BLaER1 treated with 17β-estradiol and CSF1 and Interleukin-3, amounts not matched to agents 10 nM and 100 nM (cell line): ENCODE data around the gene DUSP19.
A peak's percentile ranks its signal among the peaks of the same experiment; 100 is the strongest.

Source experiments
- H3K27ac ChIP-seq, 11 experiments: shearing (Covaris generic); formaldehyde crosslinking; 2 replicates each; pipeline ENCODE4 v1.8.1; 2022
- H3K27me3 ChIP-seq, 11 experiments: shearing (Covaris generic); formaldehyde crosslinking; 2 replicates each; pipeline ENCODE4 v1.8.1; 2022
- H3K36me3 ChIP-seq, 11 experiments: shearing (Covaris generic); formaldehyde crosslinking; 2 replicates each; pipeline ENCODE4 v1.8.1; 2022
- H3K4me1 ChIP-seq, 10 experiments: shearing (Covaris generic); formaldehyde crosslinking; 2 replicates each; pipeline ENCODE4 v1.8.1; 2022
- H3K4me2 ChIP-seq, 11 experiments: shearing (Covaris generic); formaldehyde crosslinking; 2 replicates each; pipeline ENCODE4 v1.8.1; 2022
- H3K4me3 ChIP-seq, 10 experiments: shearing (Covaris generic); formaldehyde crosslinking; 2 replicates each; pipeline ENCODE4 v1.8.1; 2022
- H3K9ac ChIP-seq, 11 experiments: shearing (Covaris generic); formaldehyde crosslinking; 2 replicates each; pipeline ENCODE4 v1.8.1; 2022
- H3K9me3 ChIP-seq, 11 experiments: shearing (Covaris generic); formaldehyde crosslinking; replicated peaks in 1 of 11; 2 replicates each; pipeline ENCODE4 v1.8.1; 2022
- H4K20me1 ChIP-seq, 11 experiments: shearing (Covaris generic); formaldehyde crosslinking; 2 replicates each; pipeline ENCODE4 v1.8.1; 2022
- Cebpa-rat ChIP-seq, 11 experiments: shearing (Covaris generic); IDR thresholded peaks; 2 replicates each; pipeline ENCODE4 v1.8.1; 2022

DUSP19 gene

DNA sequence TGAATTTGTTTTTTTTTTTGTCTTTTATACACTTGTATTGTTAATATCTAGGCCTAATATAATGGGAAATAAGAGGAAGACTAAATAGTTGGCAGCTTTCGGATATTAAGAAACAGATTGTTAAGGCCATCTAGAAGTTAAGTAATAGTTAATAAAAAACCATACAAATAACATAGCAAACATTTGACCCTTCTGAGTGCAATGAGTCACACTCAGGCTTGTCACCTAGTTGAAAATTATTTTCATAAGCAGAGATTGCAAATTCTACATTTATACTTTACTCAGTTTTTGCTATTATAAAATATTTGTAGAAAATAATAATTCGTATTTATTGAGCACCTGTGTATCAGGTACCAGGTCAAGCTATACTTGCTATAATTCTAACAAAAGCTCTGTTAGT lies 48.1 kb downstream of the DUSP19 start:
- peaks cover 11 to 17% (median 14%) of the 10 kb centered on the region in 10 experiments for H3K4me1 ChIP-seq
- H3K4me2 ChIP-seq, result peak overlapping the region in 4 of 11 experiments; percentile 80 to 98 (median 84); a peak in 4 of 22 replicates
- no peak for TF ChIP-seq Cebpa-rat (IDR thresholded peaks at IDR 0.05)
- H3K9me3 ChIP-seq, result no peaks in the 10 kb centered on the region
- H3K4me3 ChIP-seq, result no peak overlapping the region; a peak in 2 of 20 replicates
- no peak overlapping the region for H3K27ac ChIP-seq
- H3K9ac ChIP-seq, result no peak overlapping the region
- no peaks in the 10 kb centered on the region for H3K27me3 ChIP-seq
- H4K20me1 ChIP-seq, result peaks cover 0 to 61% (median 44%) of the 10 kb centered on the region in 11 experiments; a peak in 13 of 22 replicates
- peaks cover 33 to 42% (median 36%) of the 10 kb centered on the region in 11 experiments; a peak in 21 of 22 replicates for H3K36me3 ChIP-seq

DNA sequence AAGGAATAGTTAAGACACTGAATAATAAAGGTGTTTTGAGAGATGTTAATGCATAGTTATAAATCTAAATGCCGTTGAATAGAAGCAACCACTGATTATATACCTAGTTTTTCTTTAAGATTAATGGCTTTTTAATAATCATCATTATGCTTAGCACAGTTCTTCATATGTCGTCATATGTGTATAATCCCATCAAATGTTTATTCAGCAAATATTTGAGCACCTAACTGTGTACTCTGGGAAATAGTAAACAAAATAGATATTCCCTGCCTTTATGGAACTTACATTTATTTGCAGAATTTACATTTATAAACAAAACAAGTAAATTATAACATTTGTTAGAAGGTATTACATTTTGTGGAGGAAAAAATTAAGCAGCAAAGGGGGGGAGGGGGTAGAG lies 55.5 kb downstream of the DUSP19 start:
- H3K4me3 ChIP-seq, result no peak overlapping the region
- H3K27me3 ChIP-seq, result no peaks in the 10 kb centered on the region
- H3K4me2 ChIP-seq, result no peak overlapping the region
- H3K9me3 ChIP-seq, result 0 out of 22 replicates have a peak, but pooled peaks cover 0 to 2% (median 0%) of the 10 kb centered on the region in 11 experiments
- peaks cover 0 to 57% (median 24%) of the 10 kb centered on the region in 11 experiments; a peak in 14 of 22 replicates for H4K20me1 ChIP-seq
- no peak overlapping the region for H3K9ac ChIP-seq
- H3K4me1 ChIP-seq, result no peaks in the 10 kb centered on the region
- no peak for TF ChIP-seq Cebpa-rat (IDR thresholded peaks at IDR 0.05)
- H3K27ac ChIP-seq, result no peak overlapping the region
- H3K36me3 ChIP-seq, result peaks cover 59 to 100% (median 89%) of the 10 kb centered on the region in 11 experiments

DNA sequence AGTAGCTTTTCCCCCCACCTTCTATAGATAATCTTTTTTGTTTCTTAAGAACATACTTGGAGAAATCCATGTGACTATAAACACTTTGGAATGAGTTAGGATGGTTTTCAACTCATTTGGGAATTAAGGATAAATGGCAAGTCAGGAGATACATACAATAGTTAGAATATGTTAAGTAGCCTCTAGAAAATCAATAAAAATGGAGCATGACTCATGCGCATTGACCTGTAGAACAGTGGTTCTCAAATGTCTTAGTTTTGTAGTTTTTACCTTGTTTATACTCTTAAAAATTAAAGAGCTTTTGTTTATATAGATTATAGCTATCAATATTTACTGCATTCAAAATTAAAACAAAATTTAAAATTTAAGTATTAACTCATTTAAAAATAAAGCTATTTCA lies 70.4 kb downstream of the DUSP19 start:
- Histone ChIP-seq H3K36me3 (peaks cover 69 to 100% (median 94%) of the 10 kb centered on the region in 11 experiments), H3K4me1 (no peaks in the 10 kb centered on the region), H3K9ac (no peak overlapping the region), H3K27ac (no peak overlapping the region), H3K27me3 (no peaks in the 10 kb centered on the region), H3K4me2 (no peak overlapping the region), H3K9me3 (peaks cover 30 to 54% (median 43%) of the 10 kb centered on the region in 11 experiments), H3K4me3 (no peak overlapping the region), H4K20me1 (peaks cover 0 to 29% (median 0%) of the 10 kb centered on the region in 11 experiments; a peak in 5 of 22 replicates)
- no peak for TF ChIP-seq Cebpa-rat (IDR thresholded peaks at IDR 0.05)

DNA sequence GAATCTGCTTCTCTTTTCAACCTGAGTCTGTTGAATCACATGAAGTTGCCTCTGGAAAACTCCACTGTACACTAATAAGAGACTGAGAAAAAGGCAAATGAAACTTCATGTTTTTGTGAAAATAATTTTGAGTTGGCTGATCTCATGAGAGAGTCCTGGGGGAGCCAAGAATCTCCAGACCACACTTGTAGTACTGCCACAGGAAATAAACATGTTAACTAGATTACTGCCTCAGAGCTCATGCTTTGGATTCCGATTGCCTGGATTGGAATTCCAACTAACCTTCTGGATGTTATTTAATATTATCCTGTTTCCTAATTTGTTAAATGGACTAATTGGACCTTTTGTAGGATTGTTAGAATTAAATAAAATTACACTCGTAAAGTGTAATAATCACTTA lies 70.9 kb downstream of the DUSP19 start:
- H3K9ac ChIP-seq, result no peak overlapping the region
- no peaks in the 10 kb centered on the region for H3K27me3 ChIP-seq
- TF ChIP-seq Cebpa-rat (IDR thresholded peaks at IDR 0.05), result no peak
- no peak overlapping the region for H3K27ac ChIP-seq
- H3K4me2 ChIP-seq, result no peak overlapping the region
- no peaks in the 10 kb centered on the region for H3K4me1 ChIP-seq
- H3K36me3 ChIP-seq, result peaks cover 64 to 100% (median 94%) of the 10 kb centered on the region in 11 experiments
- H3K4me3 ChIP-seq, result no peak overlapping the region
- H3K9me3 ChIP-seq, result peaks cover 27 to 54% (median 43%) of the 10 kb centered on the region in 11 experiments
- H4K20me1 ChIP-seq, result peaks cover 0 to 31% (median 0%) of the 10 kb centered on the region in 11 experiments; a peak in 5 of 22 replicates
